K562 (cell line): ENCODE data around the gene CEP128. TPM values are rescaled to one million over a fixed set of nuclear protein-coding genes. Genes with fewer than 3 reads are reported as not detected.

Source experiments
- ATAC-seq: fragments of 200-7000 bp; cut with Tn5 transposase; 3 replicates; pipeline ENCODE4 v1.9.1; 2020; ENCODE audit warnings: moderate library complexity
- BruUV-seq: library from RNA; stranded (reverse); fragments of 400-500 nt; replicated peaks from 2 replicates; lab custom pipeline; 2021; lab: Mats Ljungman, UMichigan
- CTCF ChIA-PET: fragments of 300-600 bp; formaldehyde crosslinking; extraction: SDS; loops from one replicate; lab custom pipeline; 2021; ENCODE audit warnings: low intra/inter-chr PET ratio; lab: Yijun Ruan, JAX
- POLR2A ChIA-PET: fragments of 300-600, 350-650 bp; sonication (Branson Sonifier 250); formaldehyde crosslinking; extraction: SDS; loops from one replicate; lab custom pipeline; 2021; ENCODE audit warnings: antibody characterized with exemption, inconsistent platforms; lab: Yijun Ruan, JAX
- DNase-seq, 4 experiments: peaks; one replicate each; pipeline versions ENCODE4 v3.0.0 to v3.0.0-alpha.2; 2011 to 2018; ENCODE audit warnings: low spot score in 3 of 4, mixed read lengths in 3 of 4; ENCODE audit errors: extremely low read depth in 1 of 4
- FAIRE-seq: peaks from 2 replicates; lab custom pipeline; 2011; peaks lifted over from hg19 to GRCh38; lab: Jason Lieb, UNC
- H2AFZ ChIP-seq: 2 replicates; pipeline ENCODE4 v1.6.0; 2011; ENCODE audit warnings: low read depth, low read length, control low read depth, inconsistent platforms
- H3K27ac ChIP-seq: fragments of 200-600 bp; 3 replicates; pipeline ENCODE4 v1.8.0; 2011; ENCODE audit warnings: low read depth, mild to moderate bottlenecking, control low read depth, inconsistent platforms, low read length, moderate library complexity, mixed read lengths; ENCODE audit errors: extremely low read depth
- H3K27me3 ChIP-seq, 2 experiments: fragments of 300-600 bp in 1 of 2; 2 replicates in 1 of 2; 3 replicates in 1 of 2; pipeline versions ENCODE4 v1.6.0 to v1.8.0; 2011; ENCODE audit warnings: inconsistent platforms in 2 of 2, low read length in 2 of 2, mild to moderate bottlenecking in 1 of 2, mixed read lengths in 1 of 2, moderate library complexity in 1 of 2; ENCODE audit not compliant: control insufficient read depth in 2 of 2, insufficient read depth in 2 of 2
- H3K36me3 ChIP-seq: fragments of 300-600 bp; 3 replicates; pipeline ENCODE4 v1.8.0; 2011; ENCODE audit warnings: mild to moderate bottlenecking, low read length, inconsistent platforms; ENCODE audit not compliant: control insufficient read depth, insufficient read depth
- H3K4me1 ChIP-seq, 2 experiments: fragments of 200-600 bp in 1 of 2; replicated peaks in 1 of 2; 2 replicates in 1 of 2; 3 replicates in 1 of 2; pipeline versions ENCODE4 v1.5.1 to v1.8.0; 2011; ENCODE audit warnings: inconsistent platforms in 2 of 2, low read length in 2 of 2, mild to moderate bottlenecking in 1 of 2, mixed read lengths in 1 of 2, moderate library complexity in 1 of 2; ENCODE audit not compliant: control insufficient read depth in 2 of 2, insufficient read depth in 2 of 2
- H3K4me2 ChIP-seq: 2 replicates; pipeline ENCODE4 v1.6.1; 2011; ENCODE audit warnings: low read length, control low read depth, inconsistent platforms, mixed read lengths; ENCODE audit not compliant: insufficient read depth
- H3K4me3 ChIP-seq: fragments of 200-600 bp; sonication (generic), shearing (Covaris generic); 2 replicates; pipeline ENCODE4 v1.5.1; 2016; ENCODE audit warnings: control low read depth, inconsistent platforms
- H3K79me2 ChIP-seq: fragments of 200-600 bp; 3 replicates; pipeline ENCODE4 v1.8.0; 2011; ENCODE audit warnings: low read length, inconsistent platforms; ENCODE audit not compliant: control insufficient read depth, insufficient read depth
- H3K9ac ChIP-seq, 2 experiments: 2 replicates each; pipeline versions ENCODE4 v1.6.0 to v1.6.1; 2011; ENCODE audit warnings: low read depth in 2 of 2, low read length in 2 of 2, control low read depth in 1 of 2, inconsistent platforms in 1 of 2, mild to moderate bottlenecking in 1 of 2, mixed read lengths in 1 of 2; ENCODE audit not compliant: insufficient read depth in 1 of 2
- H3K9me1 ChIP-seq: one replicate; pipeline ENCODE4 v1.6.0; 2011; ENCODE audit warnings: inconsistent platforms, mild to moderate bottlenecking, low read length, moderate library complexity; ENCODE audit not compliant: control insufficient read depth, insufficient read depth
- H3K9me3 ChIP-seq: replicated peaks from 2 replicates; pipeline ENCODE4 v1.5.1; 2011; ENCODE audit warnings: low read depth, low read length, inconsistent platforms; ENCODE audit not compliant: control insufficient read depth, insufficient read depth
- H4K20me1 ChIP-seq: replicated peaks from 2 replicates; pipeline ENCODE4 v1.6.1; 2011; ENCODE audit warnings: low read length, inconsistent platforms, mixed read lengths; ENCODE audit not compliant: control insufficient read depth, insufficient read depth
- GTF2A2 ChIP-seq: IDR thresholded peaks from 2 replicates; pipeline ENCODE4 v1.6.1; 2016; ENCODE audit warnings: mild to moderate bottlenecking, missing genetic modification characterization, missing compliant biosample characterization
- NONO ChIP-seq, 2 experiments: fragments of 200-400 bp in 1 of 2; fragments of 450-650 bp in 1 of 2; formaldehyde crosslinking in 1 of 2; IDR thresholded peaks; 2 replicates each; pipeline ENCODE4 v1.6.1; 2017; ENCODE audit warnings: low read depth in 2 of 2, mild to moderate bottlenecking in 2 of 2, moderate library complexity in 2 of 2, low read length in 1 of 2
- SMAD3 ChIP-seq: fragments of 450-650 bp; formaldehyde crosslinking; conservative IDR thresholded peaks from 2 replicates; pipeline ENCODE4 v1.4.0; 2020; ENCODE audit warnings: mild to moderate bottlenecking
- TAF7 ChIP-seq: fragments of 450-650 bp; IDR thresholded peaks from 2 replicates; pipeline ENCODE4 v1.6.1; 2016; ENCODE audit warnings: missing genetic modification characterization, missing compliant biosample characterization
- TBL1XR1 ChIP-seq, 2 experiments: IDR thresholded peaks; 2 replicates each; pipeline ENCODE4 v1.6.1; 2012; ENCODE audit warnings: improper control_type of control experiment in 2 of 2, low read length in 2 of 2, mild to moderate bottlenecking in 1 of 2
- YBX1 ChIP-seq: fragments of 450-650 bp; IDR thresholded peaks from 2 replicates; pipeline ENCODE4 v1.7.1; 2016; ENCODE audit warnings: mild to moderate bottlenecking
- ZNF644 ChIP-seq: fragments of 200-800 bp; sonication (Bioruptor generic); IDR thresholded peaks from 2 replicates; pipeline ENCODE4 v1.6.1; 2016; ENCODE audit warnings: low read depth, missing genetic modification characterization, missing compliant biosample characterization
- ZNF668 ChIP-seq: fragments of 250-450 bp; sonication (Bioruptor Pico); IDR thresholded peaks from 2 replicates; pipeline ENCODE4 v1.8.0; 2022; ENCODE audit warnings: mild to moderate bottlenecking, inconsistent platforms
- WGBS: fragments of 100-300 bp; shearing (Covaris generic); methylation state at CpG from one replicate; pipeline ENCODE4 v1.1.6; 2016; ENCODE audit warnings: low coverage, mixed read lengths; ENCODE audit not compliant: insufficient coverage; ENCODE audit errors: missing lambda C conversion rate; 5-methylcytosine and 5-hydroxymethylcytosine counted together
- in situ Hi-C: fragments of 300-500 bp; cut with MboI; formaldehyde crosslinking; loops from 4 replicates; pipeline ENCODE4 v1.15.0; 2018; ENCODE audit warnings: inconsistent platforms, mixed read lengths
- intact Hi-C: fragments of 100-400 bp; cut with micrococcal nuclease; formaldehyde crosslinking; loops from 2 replicates; pipeline ENCODE4 v1.14.2; 2022
- polyA plus RNA-seq, 8 experiments: library from polyadenylated mRNA; depleted of rRNA in 4 of 8; stranded (reverse) in 5 of 8; unstranded in 3 of 8; fragments of >200 nt; fragmentation: Nextera tagmentation in 2 of 8; fragmentation: Illumina TruSeq in 1 of 8; extraction: Ambion mirVana in 2 of 8; extraction: Trizol in 1 of 8; gene quantifications; 2 replicates each; pipeline versions ENCODE4 v1.2.1 to v1.2.3, GENCODE V29; 2011 to 2014; ENCODE audit warnings: inconsistent platforms in 1 of 8, missing spikeins in 1 of 8
- total RNA-seq, 7 experiments: library from RNA; depleted of rRNA in 6 of 7; stranded (reverse); fragments of >200 nt in 6 of 7; fragmentation: Illumina TruSeq in 2 of 7; extraction: Trizol in 2 of 7; gene quantifications; 2 replicates each; pipeline versions ENCODE4 v1.2.1 to v1.2.3, GENCODE V29; 2011 to 2021; ENCODE audit warnings: low replicate concordance in 1 of 7
- TF ChIP-seq, protein P1 (sequence below): fragments of 450-650 bp; IDR thresholded peaks from one replicate; pipeline ENCODE4 v1.6.1; 2018; ENCODE audit warnings: mild to moderate bottlenecking, moderate library complexity; ENCODE audit not compliant: partially characterized antibody

The CEP128 gene
- total and polyA plus RNA-seq, 9 of the 15 experiments (the other 6 are each of a cell fraction or from before 2014, with no cell fraction given): 2.3 to 9.2 (median 4.6) TPM

DNA sequence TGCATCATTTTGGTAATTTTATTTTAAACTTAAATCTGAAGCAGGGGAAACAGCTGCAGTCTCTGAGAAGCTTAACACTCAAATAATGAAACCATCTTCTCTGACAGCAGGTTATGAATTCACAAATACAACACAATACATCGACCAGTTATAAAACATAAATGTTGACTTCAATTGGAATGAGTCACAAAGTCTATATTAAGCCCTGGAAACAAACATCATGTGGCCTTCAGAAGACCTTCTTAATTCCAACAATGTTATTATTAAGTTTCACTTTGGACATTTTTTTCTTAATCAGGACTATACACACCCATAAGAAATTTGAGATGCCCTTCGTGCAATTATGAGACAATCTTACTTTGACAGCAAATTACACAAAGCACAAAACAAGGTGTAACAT, 68.9 kb downstream of the CEP128 start:
- intact Hi-C loops: no loop called here
- POLR2A ChIA-PET: no interaction called here
- H3K4me2 ChIP-seq: no peak overlapping the region
- no peaks in the 10 kb centered on the region for H3K9me1 ChIP-seq
- in situ Hi-C loops: no loop called here
- no peak overlapping the region for H3K4me3 ChIP-seq
- BruUV-seq: no TSS peak
- ATAC-seq: no peak
- DNase-seq: no peak
- TF ChIP-seq TBL1XR1 (IDR thresholded peaks at IDR 0.05; ENCODE audit: low read length in 2 of 2) (no peak), ZNF668 (no peak), NONO (IDR thresholded peaks at IDR 0.05; ENCODE audit: low read depth in 2 of 2, low read length in 1 of 2) (no peak), TAF7 (tag) (no peak), SMAD3 (no peak), GTF2A2 (tag) (no peak), ZNF644 (tag) (no peak), YBX1 (no peak)
- TF ChIP-seq, protein P1, sequence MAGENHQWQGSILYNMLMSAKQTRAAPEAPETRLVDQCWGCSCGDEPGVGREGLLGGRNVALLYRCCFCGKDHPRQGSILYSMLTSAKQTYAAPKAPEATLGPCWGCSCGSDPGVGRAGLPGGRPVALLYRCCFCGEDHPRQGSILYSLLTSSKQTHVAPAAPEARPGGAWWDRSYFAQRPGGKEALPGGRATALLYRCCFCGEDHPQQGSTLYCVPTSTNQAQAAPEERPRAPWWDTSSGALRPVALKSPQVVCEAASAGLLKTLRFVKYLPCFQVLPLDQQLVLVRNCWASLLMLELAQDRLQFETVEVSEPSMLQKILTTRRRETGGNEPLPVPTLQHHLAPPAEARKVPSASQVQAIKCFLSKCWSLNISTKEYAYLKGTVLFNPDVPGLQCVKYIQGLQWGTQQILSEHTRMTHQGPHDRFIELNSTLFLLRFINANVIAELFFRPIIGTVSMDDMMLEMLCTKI: no peak
- TF ChIP-seq, all 486 proteins: peak for 0
- Histone ChIP-seq H3K4me1 (no peaks in the 10 kb centered on the region), H3K9ac (no peak overlapping the region), H2AFZ (no peak overlapping the region), H3K9me3 (no peaks in the 10 kb centered on the region), H3K27ac (no peak overlapping the region), H3K36me3 (no peaks in the 10 kb centered on the region), H3K79me2 (no peaks in the 10 kb centered on the region), H3K27me3 (no peaks in the 10 kb centered on the region), H4K20me1 (no peaks in the 10 kb centered on the region)
- CTCF ChIA-PET: no interaction called here
- FAIRE-seq: no peak
- WGBS: 18% methylated on average over 2 of the region's 2 CpGs
